K562 (cell line): ENCODE results near the gene ZFP14. TPM values are rescaled to one million over a fixed set of nuclear protein-coding genes. Genes with fewer than 3 reads are reported as not detected.
"Not testable (repeated sequence)": the region's sequence is repeated elsewhere in the genome, so short reads cannot be mapped to it uniquely, and the experiment has no call there.

Experiments used
- ATAC-seq: fragments of 200-7000 bp; cut with Tn5 transposase; 3 replicates; pipeline ENCODE4 v1.9.1; 2020; ENCODE audit warnings: moderate library complexity
- BruUV-seq: library from RNA; stranded (reverse); fragments of 400-500 nt; replicated peaks from 2 replicates; lab custom pipeline; 2021; lab: Mats Ljungman, UMichigan
- CTCF ChIA-PET: fragments of 300-600 bp; formaldehyde crosslinking; extraction: SDS; loops from one replicate; lab custom pipeline; 2021; ENCODE audit warnings: low intra/inter-chr PET ratio; lab: Yijun Ruan, JAX
- POLR2A ChIA-PET: fragments of 300-600, 350-650 bp; sonication (Branson Sonifier 250); formaldehyde crosslinking; extraction: SDS; loops from one replicate; lab custom pipeline; 2021; ENCODE audit warnings: antibody characterized with exemption, inconsistent platforms; lab: Yijun Ruan, JAX
- DNase-seq, 4 experiments: peaks; one replicate each; pipeline versions ENCODE4 v3.0.0 to v3.0.0-alpha.2; 2011 to 2018; ENCODE audit warnings: low spot score in 3 of 4, mixed read lengths in 3 of 4; ENCODE audit errors: extremely low read depth in 1 of 4
- FAIRE-seq: peaks from 2 replicates; lab custom pipeline; 2011; peaks lifted over from hg19 to GRCh38; lab: Jason Lieb, UNC
- H2AFZ ChIP-seq: 2 replicates; pipeline ENCODE4 v1.6.0; 2011; ENCODE audit warnings: low read depth, low read length, control low read depth, inconsistent platforms
- H3K27ac ChIP-seq: fragments of 200-600 bp; 3 replicates; pipeline ENCODE4 v1.8.0; 2011; ENCODE audit warnings: low read depth, mild to moderate bottlenecking, control low read depth, inconsistent platforms, low read length, moderate library complexity, mixed read lengths; ENCODE audit errors: extremely low read depth
- H3K27me3 ChIP-seq, 2 experiments: fragments of 300-600 bp in 1 of 2; 2 replicates in 1 of 2; 3 replicates in 1 of 2; pipeline versions ENCODE4 v1.6.0 to v1.8.0; 2011; ENCODE audit warnings: inconsistent platforms in 2 of 2, low read length in 2 of 2, mild to moderate bottlenecking in 1 of 2, mixed read lengths in 1 of 2, moderate library complexity in 1 of 2; ENCODE audit not compliant: control insufficient read depth in 2 of 2, insufficient read depth in 2 of 2
- H3K36me3 ChIP-seq: fragments of 300-600 bp; 3 replicates; pipeline ENCODE4 v1.8.0; 2011; ENCODE audit warnings: mild to moderate bottlenecking, low read length, inconsistent platforms; ENCODE audit not compliant: control insufficient read depth, insufficient read depth
- H3K4me1 ChIP-seq, 2 experiments: fragments of 200-600 bp in 1 of 2; replicated peaks in 1 of 2; 2 replicates in 1 of 2; 3 replicates in 1 of 2; pipeline versions ENCODE4 v1.5.1 to v1.8.0; 2011; ENCODE audit warnings: inconsistent platforms in 2 of 2, low read length in 2 of 2, mild to moderate bottlenecking in 1 of 2, mixed read lengths in 1 of 2, moderate library complexity in 1 of 2; ENCODE audit not compliant: control insufficient read depth in 2 of 2, insufficient read depth in 2 of 2
- H3K4me2 ChIP-seq: 2 replicates; pipeline ENCODE4 v1.6.1; 2011; ENCODE audit warnings: low read length, control low read depth, inconsistent platforms, mixed read lengths; ENCODE audit not compliant: insufficient read depth
- H3K4me3 ChIP-seq: fragments of 200-600 bp; sonication (generic), shearing (Covaris generic); 2 replicates; pipeline ENCODE4 v1.5.1; 2016; ENCODE audit warnings: control low read depth, inconsistent platforms
- H3K79me2 ChIP-seq: fragments of 200-600 bp; 3 replicates; pipeline ENCODE4 v1.8.0; 2011; ENCODE audit warnings: low read length, inconsistent platforms; ENCODE audit not compliant: control insufficient read depth, insufficient read depth
- H3K9ac ChIP-seq, 2 experiments: 2 replicates each; pipeline versions ENCODE4 v1.6.0 to v1.6.1; 2011; ENCODE audit warnings: low read depth in 2 of 2, low read length in 2 of 2, control low read depth in 1 of 2, inconsistent platforms in 1 of 2, mild to moderate bottlenecking in 1 of 2, mixed read lengths in 1 of 2; ENCODE audit not compliant: insufficient read depth in 1 of 2
- H3K9me1 ChIP-seq: one replicate; pipeline ENCODE4 v1.6.0; 2011; ENCODE audit warnings: inconsistent platforms, mild to moderate bottlenecking, low read length, moderate library complexity; ENCODE audit not compliant: control insufficient read depth, insufficient read depth
- H3K9me3 ChIP-seq: replicated peaks from 2 replicates; pipeline ENCODE4 v1.5.1; 2011; ENCODE audit warnings: low read depth, low read length, inconsistent platforms; ENCODE audit not compliant: control insufficient read depth, insufficient read depth
- H4K20me1 ChIP-seq: replicated peaks from 2 replicates; pipeline ENCODE4 v1.6.1; 2011; ENCODE audit warnings: low read length, inconsistent platforms, mixed read lengths; ENCODE audit not compliant: control insufficient read depth, insufficient read depth
- WGBS: fragments of 100-300 bp; shearing (Covaris generic); methylation state at CpG from one replicate; pipeline ENCODE4 v1.1.6; 2016; ENCODE audit warnings: low coverage, mixed read lengths; ENCODE audit not compliant: insufficient coverage; ENCODE audit errors: missing lambda C conversion rate; 5-methylcytosine and 5-hydroxymethylcytosine counted together
- in situ Hi-C: fragments of 300-500 bp; cut with MboI; formaldehyde crosslinking; loops from 4 replicates; pipeline ENCODE4 v1.15.0; 2018; ENCODE audit warnings: inconsistent platforms, mixed read lengths
- intact Hi-C: fragments of 100-400 bp; cut with micrococcal nuclease; formaldehyde crosslinking; loops from 2 replicates; pipeline ENCODE4 v1.14.2; 2022
- polyA plus RNA-seq, 8 experiments: library from polyadenylated mRNA; depleted of rRNA in 4 of 8; stranded (reverse) in 5 of 8; unstranded in 3 of 8; fragments of >200 nt; fragmentation: Nextera tagmentation in 2 of 8; fragmentation: Illumina TruSeq in 1 of 8; extraction: Ambion mirVana in 2 of 8; extraction: Trizol in 1 of 8; gene quantifications; 2 replicates each; pipeline versions ENCODE4 v1.2.1 to v1.2.3, GENCODE V29; 2011 to 2014; ENCODE audit warnings: inconsistent platforms in 1 of 8, missing spikeins in 1 of 8
- total RNA-seq, 7 experiments: library from RNA; depleted of rRNA in 6 of 7; stranded (reverse); fragments of >200 nt in 6 of 7; fragmentation: Illumina TruSeq in 2 of 7; extraction: Trizol in 2 of 7; gene quantifications; 2 replicates each; pipeline versions ENCODE4 v1.2.1 to v1.2.3, GENCODE V29; 2011 to 2021; ENCODE audit warnings: low replicate concordance in 1 of 7

ZFP14 gene
- total and polyA plus RNA-seq, 9 of the 15 experiments (the other 6 are each of a cell fraction or from before 2014, with no cell fraction given), result 0.80 to 1.9 (median 1.4) TPM

GRCh38 chr19:36315164-36315563 is 63.8 kb downstream of the ZFP14 start:
- H3K4me3 ChIP-seq, H3K27me3 ChIP-seq, H3K36me3 ChIP-seq, ATAC-seq, H3K79me2 ChIP-seq, H3K9me1 ChIP-seq, CTCF ChIA-PET, FAIRE-seq, H3K4me1 ChIP-seq, H3K9me3 ChIP-seq, intact Hi-C loops, H4K20me1 ChIP-seq, H3K27ac ChIP-seq, in situ Hi-C loops, H2AFZ ChIP-seq, H3K9ac ChIP-seq, DNase-seq, H3K4me2 ChIP-seq, POLR2A ChIA-PET, BruUV-seq: not testable (repeated sequence)
- WGBS, result no CpG with 5 or more reads among the region's 1 CpG

- in situ Hi-C loops, DNase-seq, H3K36me3 ChIP-seq, H3K9ac ChIP-seq, H3K9me3 ChIP-seq, ATAC-seq, FAIRE-seq, H3K9me1 ChIP-seq, intact Hi-C loops, H3K4me1 ChIP-seq, H3K4me2 ChIP-seq, H3K79me2 ChIP-seq, H3K27ac ChIP-seq, CTCF ChIA-PET, H3K4me3 ChIP-seq, H4K20me1 ChIP-seq, H2AFZ ChIP-seq, POLR2A ChIA-PET, BruUV-seq, H3K27me3 ChIP-seq: not testable (repeated sequence)
- WGBS, result 0% methylated on average over 2 of the region's 5 CpGs
These were observed 64.9 kb downstream of the ZFP14 start for GRCh38 chr19:36314053-36314452.

GRCh38 chr19:36311098-36311760 is 67.8 kb downstream of the ZFP14 start:
- H3K9ac ChIP-seq, FAIRE-seq, BruUV-seq, H3K27ac ChIP-seq, H4K20me1 ChIP-seq, H3K4me2 ChIP-seq, H3K27me3 ChIP-seq, CTCF ChIA-PET, H3K9me3 ChIP-seq, H2AFZ ChIP-seq, H3K4me3 ChIP-seq, intact Hi-C loops, H3K9me1 ChIP-seq, H3K4me1 ChIP-seq, ATAC-seq, POLR2A ChIA-PET, in situ Hi-C loops, DNase-seq, H3K36me3 ChIP-seq, H3K79me2 ChIP-seq: not testable (repeated sequence)
- WGBS, result 0% methylated on average over 6 of the region's 26 CpGs

GRCh38 chr19:36310416-36310990 is 68.5 kb downstream of the ZFP14 start:
- ATAC-seq, H3K27ac ChIP-seq, intact Hi-C loops, H3K9ac ChIP-seq, H3K4me3 ChIP-seq, H4K20me1 ChIP-seq, CTCF ChIA-PET, H2AFZ ChIP-seq, H3K9me3 ChIP-seq, H3K79me2 ChIP-seq, POLR2A ChIA-PET, FAIRE-seq, H3K9me1 ChIP-seq, H3K36me3 ChIP-seq, H3K4me2 ChIP-seq, BruUV-seq, in situ Hi-C loops, H3K27me3 ChIP-seq, DNase-seq, H3K4me1 ChIP-seq: not testable (repeated sequence)
- WGBS, result no CpG with 5 or more reads among the region's 5 CpGs
